HG02588 (cell line): ENCODE data around the gene P2RX7.

Experiments used
- ATAC-seq: cut with Tn5 transposase; IDR thresholded peaks from one replicate; pipeline ENCODE4 v1.9.1; 2021; ENCODE audit warnings: mild to moderate bottlenecking, moderate library complexity; ENCODE audit not compliant: unreplicated experiment

The P2RX7 gene

GRCh38 chr12:121132601-121133481, at the start of gene P2RX7:
Gene P2RX7 (plus strand): TSS chr12:121132876. CDS start chr12:121132971, 95 bp downstream.
- ATAC-seq = peak; percentile 33

- ATAC-seq = no peak
These were observed 48.4 kb upstream of the P2RX7 start for GRCh38 chr12:121084229-121084628.

DNA sequence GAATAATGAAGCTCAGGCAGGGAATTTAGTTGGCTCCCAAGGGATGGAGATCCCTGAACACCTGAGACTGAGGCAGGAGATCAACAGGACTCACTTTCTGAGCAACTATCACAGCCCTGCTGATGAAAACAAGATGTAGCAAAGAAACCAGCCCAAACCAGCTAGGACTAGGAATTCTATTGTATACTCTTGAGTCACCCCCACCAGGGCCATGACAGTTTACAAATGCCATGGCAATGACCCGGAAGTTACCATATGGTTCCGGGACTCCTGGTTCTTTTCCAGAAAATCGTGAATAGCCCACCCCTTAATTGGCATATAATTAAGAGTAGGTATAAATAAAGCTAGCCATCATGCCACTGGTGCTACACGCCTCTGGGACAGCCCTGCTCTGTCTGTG, 47.6 kb upstream of the P2RX7 start:
- no peak for ATAC-seq

GRCh38 chr12:121085506-121086353, 46.9 kb upstream of the P2RX7 start:
- ATAC-seq = no peak

GRCh38 chr12:121086781-121087295, 45.8 kb upstream of the P2RX7 start:
- ATAC-seq = no peak

DNA sequence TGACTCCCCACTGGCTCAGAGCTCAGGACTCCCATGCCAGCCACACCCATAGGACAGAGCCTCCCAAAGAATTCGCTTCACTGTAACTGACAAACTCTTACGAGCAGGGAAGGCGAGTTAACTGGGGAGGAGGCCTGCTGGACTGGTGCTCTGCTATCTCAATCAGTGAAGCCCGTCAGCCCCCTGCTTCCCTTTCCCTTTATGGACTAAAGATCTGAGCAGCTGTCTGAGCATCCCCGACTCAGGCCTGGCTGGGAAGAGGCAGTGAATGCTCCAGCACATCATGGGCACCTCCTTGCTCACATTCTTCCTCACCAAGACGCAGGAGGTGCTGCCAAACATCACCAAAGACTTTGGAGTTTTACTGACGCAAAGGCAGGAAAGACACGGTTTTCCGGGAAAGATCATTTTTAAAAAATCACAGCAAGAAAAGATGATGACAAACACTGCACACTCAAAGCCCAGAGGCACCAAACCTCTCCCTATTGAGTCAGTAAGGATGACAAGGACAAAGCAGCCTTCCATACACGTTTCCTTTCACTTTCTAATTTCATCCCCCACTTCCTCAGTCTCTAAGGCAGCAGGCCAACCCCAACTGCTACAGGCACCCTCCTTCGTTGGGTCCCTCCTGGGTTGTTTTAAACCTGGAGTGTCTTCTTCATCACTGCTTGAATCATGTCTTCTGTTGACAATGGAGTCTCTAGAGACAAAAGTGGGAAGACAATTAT, 45.0 kb upstream of the P2RX7 start:
- no peak for ATAC-seq

- no peak for ATAC-seq
These were observed 44.5 kb upstream of the P2RX7 start for GRCh38 chr12:121088195-121088585.

DNA sequence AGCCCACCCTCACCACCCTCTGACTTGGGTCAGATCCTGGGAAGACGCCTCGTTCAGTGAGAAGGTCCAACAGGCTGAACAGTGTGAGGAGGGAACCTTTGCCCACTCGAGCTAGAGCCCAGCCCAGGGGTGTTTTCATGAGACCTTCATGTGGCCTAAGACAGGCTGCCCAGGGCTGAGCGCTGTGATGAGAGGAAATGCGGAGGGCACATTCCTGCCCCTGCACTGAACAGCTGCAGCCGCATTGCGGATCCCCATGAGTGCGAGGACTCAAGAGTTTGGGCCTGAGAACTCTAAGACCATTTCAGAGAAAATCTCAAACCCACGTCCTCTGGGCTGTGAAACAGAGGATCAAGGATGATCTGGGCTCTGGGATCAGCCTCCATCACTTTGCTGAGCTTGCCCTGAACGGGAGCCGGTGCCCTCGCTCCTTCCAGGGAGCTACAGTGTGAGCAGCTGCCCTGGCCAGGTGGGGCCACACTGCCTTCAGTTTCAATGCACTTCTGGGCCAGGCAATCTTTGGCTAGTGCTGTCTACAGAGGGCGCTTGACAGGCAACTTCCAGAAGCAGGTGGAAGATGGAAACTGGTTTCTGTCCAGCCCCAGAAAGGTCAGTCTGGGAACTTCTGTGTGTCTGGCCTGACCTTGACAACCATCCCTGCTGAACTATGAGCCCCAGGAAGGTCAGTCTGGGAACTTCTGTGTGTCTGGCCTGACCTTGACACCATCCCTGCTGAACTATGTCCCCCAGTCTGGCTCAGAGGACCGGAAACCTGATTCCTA, 43.5 kb upstream of the P2RX7 start:
- ATAC-seq = no peak

GRCh38 chr12:121089813-121090430, 42.8 kb upstream of the P2RX7 start:
- ATAC-seq = no peak

DNA sequence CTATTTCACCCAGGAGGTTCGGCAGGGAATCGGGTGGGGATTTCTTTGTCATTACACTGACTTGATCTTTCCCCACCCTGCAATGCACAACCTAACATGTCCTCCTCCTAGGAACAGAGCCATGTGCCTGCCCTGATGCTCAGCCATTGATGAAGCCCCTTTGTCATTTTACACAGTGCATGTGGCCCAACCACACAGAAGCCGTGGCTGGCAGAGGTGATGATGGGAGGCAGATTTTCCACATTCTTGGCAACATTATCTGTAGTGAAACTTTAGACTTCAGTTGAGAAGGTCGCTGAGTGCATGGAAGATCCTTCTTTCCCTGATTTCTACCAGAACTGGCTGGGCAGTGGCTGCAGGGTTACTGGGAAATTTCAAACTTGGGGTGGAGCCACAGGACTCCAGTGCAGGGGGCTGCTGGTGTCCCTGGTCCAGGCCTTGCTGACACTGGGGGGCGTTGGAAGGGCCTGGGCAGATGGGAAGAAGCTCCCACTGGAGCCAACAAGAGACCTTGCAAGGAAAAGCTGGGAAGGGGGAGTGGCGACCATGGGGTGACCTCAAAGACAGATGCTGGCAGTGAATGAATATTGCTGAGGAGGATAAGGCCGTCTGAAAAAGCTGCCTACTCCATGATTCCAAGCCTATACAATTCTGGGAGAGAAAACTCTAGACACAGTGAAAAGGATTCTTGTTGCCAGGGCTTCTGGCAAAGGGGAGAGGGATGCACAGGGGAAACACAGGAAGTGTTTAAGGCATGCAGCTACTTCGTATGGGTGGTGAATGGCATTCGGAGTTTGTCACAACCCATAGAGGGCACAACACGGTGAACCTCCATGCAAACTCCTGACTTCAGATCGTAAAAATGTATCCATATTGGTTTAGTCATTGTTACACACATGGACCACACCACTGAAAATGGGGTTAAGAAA, 41.8 kb upstream of the P2RX7 start:
- ATAC-seq = no peak

- no peak for ATAC-seq
These were observed 40.6 kb upstream of the P2RX7 start for GRCh38 chr12:121092034-121092433.

DNA sequence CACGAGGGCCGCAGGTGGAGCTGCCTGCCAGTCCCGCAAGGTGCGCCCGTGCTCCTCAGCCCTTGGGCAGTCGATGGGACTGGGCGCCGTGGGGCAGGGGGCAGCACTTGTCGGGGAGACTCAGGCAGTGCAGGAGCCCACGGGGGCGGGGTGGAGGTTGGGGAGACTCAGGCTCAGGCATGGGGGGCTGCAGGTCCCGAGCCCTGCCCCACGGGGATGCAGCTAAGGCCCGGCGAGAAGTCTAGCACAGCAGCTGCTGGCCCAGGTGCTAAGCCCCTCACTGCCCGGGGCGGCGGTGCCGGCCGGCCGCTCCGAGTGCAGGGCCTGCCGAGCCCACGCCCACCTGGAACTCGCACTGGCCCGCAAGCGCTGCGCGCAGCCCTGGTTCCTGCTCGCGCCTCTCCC, 39.2 kb upstream of the P2RX7 start:
- no peak for ATAC-seq

DNA sequence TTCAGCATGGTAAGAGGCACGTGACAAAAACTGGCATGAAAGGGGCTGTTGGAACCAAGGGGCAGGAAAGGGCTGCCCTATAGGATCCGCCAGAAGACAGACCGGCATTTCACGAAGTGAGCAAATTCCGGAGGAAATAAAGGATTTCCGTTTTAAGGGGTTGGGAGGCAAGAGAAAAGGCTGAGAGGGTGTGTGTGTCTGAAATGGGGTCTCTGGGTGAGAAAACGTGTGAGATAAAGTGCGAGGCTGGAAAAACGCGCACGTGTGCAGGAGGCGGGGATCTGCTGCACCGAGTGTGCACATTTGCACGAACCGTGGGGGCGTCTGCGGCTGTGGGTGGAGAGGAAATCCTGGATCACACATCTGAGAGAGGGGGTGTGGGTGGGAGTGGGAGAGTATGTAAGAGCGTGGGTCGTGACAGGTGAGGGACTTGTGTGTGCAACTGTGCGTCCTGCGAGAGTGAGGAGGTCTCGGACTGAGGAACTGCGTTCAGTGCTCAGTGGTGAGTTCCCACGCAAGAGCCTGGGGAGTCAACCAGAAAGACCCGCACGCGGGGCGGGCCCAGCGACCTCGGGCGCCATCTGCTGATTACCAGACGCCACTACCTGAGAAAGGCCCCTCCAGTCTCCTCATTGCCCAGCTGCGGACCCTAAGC, 37.0 kb upstream of the P2RX7 start:
- ATAC-seq = peak; percentile 59

DNA sequence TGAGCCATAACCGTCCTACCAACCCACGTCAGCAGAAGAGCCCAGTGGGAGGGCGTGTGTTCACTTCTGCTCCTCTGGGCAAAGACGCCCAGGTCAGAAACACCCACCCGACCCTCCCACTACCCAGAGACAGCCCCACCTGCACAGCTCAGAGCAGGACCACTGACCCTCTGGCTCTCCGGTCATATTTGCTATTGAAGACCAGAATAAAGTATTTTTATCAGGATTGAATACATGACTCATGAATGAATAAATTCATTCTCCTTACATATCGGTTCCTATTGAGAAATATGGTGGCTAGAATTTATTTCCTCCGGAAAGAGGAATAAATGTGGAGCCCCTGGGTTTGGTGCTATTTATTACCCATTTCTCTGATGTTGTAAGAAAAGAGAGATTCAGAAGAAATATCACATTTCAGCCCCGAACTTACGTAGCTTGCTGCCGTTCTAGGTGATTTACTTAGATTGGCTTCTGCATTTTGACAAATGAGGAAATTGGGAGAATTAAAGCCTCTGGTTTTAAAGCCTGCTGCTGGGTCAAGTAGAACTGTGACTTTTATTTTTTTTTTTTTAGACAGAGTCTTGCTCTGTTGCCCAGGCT, 36.4 kb upstream of the P2RX7 start:
- ATAC-seq = no peak

DNA sequence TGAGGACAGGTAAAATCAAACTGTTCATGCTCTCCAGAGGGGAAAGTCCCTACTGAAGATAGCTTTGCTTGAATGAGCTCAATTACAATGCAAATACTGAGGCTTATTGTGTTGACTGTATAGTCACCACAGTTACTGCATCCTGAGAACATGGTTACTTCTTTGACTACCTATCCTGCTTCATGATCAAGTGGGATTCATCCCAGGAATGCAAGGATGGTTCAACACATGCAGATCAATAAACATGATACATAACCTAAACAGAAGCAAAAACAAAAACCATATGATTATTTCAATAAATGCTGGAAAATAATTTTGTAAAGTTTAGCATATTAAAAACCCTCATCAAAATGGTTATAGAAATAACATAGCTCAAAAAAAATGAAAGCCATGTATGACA, 32.9 kb upstream of the P2RX7 start:
- ATAC-seq = no peak

- ATAC-seq = no peak
These were observed 30.4 kb upstream of the P2RX7 start for GRCh38 chr12:121102307-121102706.

DNA sequence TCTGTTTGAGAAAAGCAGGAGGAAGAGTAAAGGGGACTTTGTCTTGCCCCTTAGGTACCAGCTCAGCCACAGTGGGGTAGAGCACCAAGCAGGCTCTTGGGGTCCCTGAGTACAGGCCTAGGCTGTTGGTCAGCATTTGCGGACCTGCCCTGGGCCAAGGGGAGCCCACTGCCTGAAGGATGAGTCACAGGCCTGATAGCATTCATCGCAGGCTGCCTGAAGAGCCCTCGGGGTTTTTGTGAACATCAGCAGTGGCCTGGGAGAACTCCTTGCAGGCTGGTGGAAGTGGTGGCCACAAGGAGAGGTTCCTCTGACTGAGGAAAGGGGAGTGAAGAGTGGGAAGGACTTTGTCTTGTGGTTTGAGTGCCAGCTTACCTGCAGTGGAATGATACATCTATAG, 25.0 kb upstream of the P2RX7 start:
- ATAC-seq = no peak

GRCh38 chr12:121108492-121108891, 24.2 kb upstream of the P2RX7 start:
- no peak for ATAC-seq
